ENCODE data around the gene ETDB.
"Not testable (repeated sequence)": the region's sequence is repeated elsewhere in the genome, so short reads cannot be mapped to it uniquely, and the experiment has no call there.

ETDB gene

DNA sequence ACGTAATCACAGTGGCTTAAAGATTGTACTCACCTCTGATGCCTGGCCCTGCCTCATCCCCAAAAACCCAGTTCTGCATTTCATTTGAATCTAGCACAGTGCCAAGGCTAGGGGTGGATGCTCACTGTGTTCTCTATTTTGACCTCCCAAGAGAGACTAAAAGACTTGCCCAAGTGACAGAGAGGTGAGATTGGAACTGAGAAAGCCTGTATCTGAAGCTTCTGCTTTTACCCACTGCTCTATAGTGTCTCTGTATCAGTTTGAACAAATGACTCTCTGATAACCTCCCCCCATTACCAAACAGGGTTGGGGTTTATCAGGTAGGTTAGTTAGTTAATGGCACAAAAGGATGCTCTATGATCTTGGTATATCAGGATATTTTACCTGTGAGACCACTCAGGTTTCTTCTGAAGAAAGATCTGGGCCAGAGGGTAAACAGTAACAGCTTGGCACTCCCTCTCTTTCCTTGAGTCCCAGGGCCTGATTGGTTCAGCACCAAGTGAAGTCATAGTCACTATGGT is at the start of gene ETDB:
Gene ETDB (minus strand): TSS at position 471 of the 521 bp plus-strand sequence. CDS start 1,265 bp downstream, outside the sequence.
- DNase-seq (ENCODE audit: low read depth in 3 of 3): not testable (repeated sequence)

DNA sequence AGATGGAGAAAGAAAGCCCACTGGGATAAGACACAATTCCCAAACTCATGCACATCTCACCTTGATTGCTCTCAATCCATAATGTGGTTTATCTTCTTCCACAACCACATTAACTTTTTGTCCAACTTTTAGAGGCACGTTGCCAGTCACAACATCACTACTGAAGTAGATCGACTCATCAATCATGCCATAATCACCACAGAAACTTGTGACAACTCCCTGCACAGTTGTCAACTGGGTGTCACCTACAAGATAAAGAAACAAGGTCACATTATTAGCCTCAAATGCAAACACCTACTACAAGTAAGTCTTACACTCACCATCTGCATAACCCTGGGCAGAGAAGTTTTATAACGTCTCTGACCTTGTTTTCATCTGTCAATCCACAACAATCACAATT is 49.2 kb upstream of the ETDB start:
- not testable (repeated sequence) for DNase-seq (ENCODE audit: low read depth in 3 of 3)

- no peak for DNase-seq (ENCODE audit: low read depth in 3 of 3)
These were observed 48.2 kb upstream of the ETDB start for GRCh38 chrX:135168486-135168885.

DNA sequence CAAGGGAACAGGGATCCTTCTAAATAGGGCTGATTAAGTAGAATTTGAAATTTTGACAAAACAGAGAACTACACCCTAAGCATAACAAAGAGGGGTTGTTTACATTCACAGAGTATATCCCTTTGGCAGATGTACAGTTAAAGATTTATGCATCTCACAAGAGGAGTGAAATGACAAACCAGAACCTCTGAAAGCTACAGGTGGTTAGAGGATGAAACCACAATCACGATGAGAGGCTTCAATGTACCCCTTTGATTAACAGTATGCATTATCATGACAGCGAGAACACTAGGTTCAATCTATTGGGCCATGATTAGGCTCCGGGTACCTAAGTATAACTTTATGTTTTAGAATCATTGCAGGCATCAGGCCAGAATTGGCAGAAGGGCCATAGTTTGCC is 34.4 kb upstream of the ETDB start:
- not testable (repeated sequence) for DNase-seq (ENCODE audit: low read depth in 3 of 3)

GRCh38 chrX:135126145-135126544 is 5.8 kb upstream of the ETDB start:
- not testable (repeated sequence) for DNase-seq (ENCODE audit: low read depth in 3 of 3)

DNA sequence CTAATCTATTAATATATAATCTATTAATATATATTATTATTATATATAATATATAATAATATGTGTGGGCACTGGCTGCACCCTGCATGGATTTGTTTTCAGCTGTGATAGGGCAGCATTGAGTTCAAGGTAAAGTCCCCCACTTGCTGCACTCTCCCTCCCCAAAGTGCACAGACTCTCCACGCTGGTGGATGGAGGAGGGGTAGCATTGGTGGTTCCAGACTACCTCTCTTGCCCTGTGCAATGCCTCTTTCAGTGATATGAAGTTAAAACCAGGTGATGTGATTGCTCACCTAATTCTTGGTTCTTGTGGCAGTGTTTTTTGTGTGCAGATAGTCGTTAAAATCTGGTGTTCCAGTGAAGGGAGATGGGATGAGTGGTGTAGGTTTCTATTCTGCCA is 4.3 kb downstream of the ETDB start:
- not testable (repeated sequence) for DNase-seq (ENCODE audit: low read depth in 3 of 3)

GRCh38 chrX:135114392-135114791 is 5.9 kb downstream of the ETDB start:
- no peak for DNase-seq (ENCODE audit: low read depth in 3 of 3)

DNA sequence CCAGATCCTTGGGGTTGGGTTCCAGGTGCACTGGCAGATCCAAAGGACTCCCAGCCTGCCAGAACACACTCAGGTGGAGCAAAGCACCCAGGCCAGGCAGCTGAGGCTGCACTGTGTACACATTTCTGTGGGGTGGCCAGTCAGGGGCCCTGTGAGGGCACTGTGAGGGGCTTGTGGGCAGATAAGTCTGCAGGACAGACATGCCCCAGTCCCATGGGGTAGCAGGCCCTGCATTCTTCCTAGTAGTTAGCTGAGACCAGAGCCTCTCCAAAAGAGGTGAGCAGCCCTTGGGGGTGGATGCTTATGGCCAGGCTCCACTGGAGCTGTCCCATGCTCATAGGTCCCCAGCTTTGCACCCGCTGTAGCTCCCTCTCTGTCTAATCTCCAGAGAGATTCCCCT is 7.6 kb downstream of the ETDB start:
- DNase-seq (ENCODE audit: low read depth in 3 of 3): no peak

DNA sequence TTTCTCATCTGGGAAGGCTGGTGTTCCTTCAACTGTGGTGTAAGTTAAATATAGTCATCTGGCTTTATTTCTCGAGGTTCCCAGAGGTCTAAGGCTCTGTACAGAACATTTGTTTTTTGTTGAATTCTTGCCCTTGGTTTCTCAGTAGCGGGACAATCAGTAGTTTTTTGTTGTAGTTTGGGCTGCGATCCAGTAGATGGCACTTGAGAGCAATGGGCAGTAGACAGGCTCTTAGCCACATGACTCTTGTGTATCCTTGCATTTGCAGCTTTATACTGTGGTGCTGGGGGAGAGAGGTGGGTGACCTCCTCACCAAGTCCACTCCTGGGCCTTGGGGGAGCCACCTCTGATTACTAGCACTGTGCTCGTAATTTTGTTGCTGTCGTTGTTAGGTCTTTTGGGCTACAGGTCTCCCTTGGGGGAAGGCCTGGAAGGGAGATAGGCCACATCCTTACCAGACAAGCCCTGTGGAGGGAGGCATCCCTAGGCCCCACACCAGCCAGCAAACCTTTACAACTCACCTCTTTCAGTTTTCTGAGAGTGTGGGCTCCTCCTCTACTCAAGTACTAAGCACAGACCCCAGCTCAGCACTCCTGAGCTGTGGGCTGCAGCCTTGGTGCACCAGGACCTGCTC is 8.1 kb downstream of the ETDB start:
- no peak for DNase-seq (ENCODE audit: low read depth in 3 of 3)

- no peak for DNase-seq (ENCODE audit: low read depth in 3 of 3)
These were observed 10.8 kb downstream of the ETDB start for GRCh38 chrX:135109554-135109953.

DNA sequence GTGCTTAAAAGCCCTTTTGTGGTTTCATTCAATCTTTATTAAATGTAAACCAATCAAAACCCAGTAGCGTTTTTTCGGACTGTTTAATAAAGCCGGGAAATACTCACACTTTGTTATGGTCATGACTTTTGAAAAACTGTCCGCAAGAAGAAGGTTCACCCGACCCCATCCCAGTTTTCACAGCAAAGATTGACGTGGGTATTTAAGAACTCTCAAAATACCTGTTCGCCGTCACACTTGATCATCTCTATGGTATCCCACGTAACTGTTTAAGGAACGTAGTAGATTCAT is 20.9 kb downstream of the ETDB start:
- no peak for DNase-seq (ENCODE audit: low read depth in 3 of 3)

GRCh38 chrX:135097196-135097744 is 23.1 kb downstream of the ETDB start:
- not testable (repeated sequence) for DNase-seq (ENCODE audit: low read depth in 3 of 3)

DNA sequence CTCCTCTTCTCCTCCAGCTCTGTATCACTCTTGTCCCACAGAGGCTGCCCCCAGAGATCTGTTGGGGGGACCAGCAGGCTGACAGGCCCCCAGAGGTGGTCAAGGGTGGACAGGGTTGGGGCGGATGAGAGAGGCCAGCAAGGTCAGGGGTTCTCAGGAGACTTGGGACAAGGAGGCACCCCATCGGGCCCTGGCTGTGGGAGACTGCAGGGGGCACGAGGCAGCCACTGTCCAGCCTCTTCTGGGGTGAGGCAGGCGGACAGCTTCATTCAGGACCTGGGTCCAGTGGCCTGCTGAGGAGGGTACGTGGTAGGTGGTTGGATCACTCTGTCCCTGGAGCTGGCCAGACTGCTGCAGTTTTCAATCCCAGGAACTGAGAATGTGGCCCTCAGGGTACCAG is 24.6 kb downstream of the ETDB start:
- no peak for DNase-seq (ENCODE audit: low read depth in 3 of 3)

GRCh38 chrX:135094726-135095125 is 25.6 kb downstream of the ETDB start:
- no peak for DNase-seq (ENCODE audit: low read depth in 3 of 3)

GRCh38 chrX:135089126-135089525 is 31.2 kb downstream of the ETDB start:
- no peak for DNase-seq (ENCODE audit: low read depth in 3 of 3)

GRCh38 chrX:135087867-135088266 is 32.5 kb downstream of the ETDB start:
- DNase-seq (ENCODE audit: low read depth in 3 of 3): no peak

GRCh38 chrX:135086197-135086854 is 34.0 kb downstream of the ETDB start:
- DNase-seq (ENCODE audit: low read depth in 3 of 3): no peak

- no peak for DNase-seq (ENCODE audit: low read depth in 3 of 3)
These were observed 38.5 kb downstream of the ETDB start for GRCh38 chrX:135081693-135082404.

Measured in stimulated activated CD4-positive, alpha-beta T cell treated with anti-CD3 and anti-CD28 coated beads, TNF-alpha, amount 100 ng/mL, for 24 hours (primary cell).